Activated CD8-positive, alpha-beta memory T cell treated with anti-CD3 and anti-CD28 coated beads for 4 hours (primary cell): ENCODE data around the gene ITGA5.

ENCODE experiments used
- DNase-seq, 2 donors: peaks; one replicate each; pipeline ENCODE4 v3.0.0-alpha.2; 2020; ENCODE audit warnings: low read depth in 2 of 2

Gene ITGA5

DNA sequence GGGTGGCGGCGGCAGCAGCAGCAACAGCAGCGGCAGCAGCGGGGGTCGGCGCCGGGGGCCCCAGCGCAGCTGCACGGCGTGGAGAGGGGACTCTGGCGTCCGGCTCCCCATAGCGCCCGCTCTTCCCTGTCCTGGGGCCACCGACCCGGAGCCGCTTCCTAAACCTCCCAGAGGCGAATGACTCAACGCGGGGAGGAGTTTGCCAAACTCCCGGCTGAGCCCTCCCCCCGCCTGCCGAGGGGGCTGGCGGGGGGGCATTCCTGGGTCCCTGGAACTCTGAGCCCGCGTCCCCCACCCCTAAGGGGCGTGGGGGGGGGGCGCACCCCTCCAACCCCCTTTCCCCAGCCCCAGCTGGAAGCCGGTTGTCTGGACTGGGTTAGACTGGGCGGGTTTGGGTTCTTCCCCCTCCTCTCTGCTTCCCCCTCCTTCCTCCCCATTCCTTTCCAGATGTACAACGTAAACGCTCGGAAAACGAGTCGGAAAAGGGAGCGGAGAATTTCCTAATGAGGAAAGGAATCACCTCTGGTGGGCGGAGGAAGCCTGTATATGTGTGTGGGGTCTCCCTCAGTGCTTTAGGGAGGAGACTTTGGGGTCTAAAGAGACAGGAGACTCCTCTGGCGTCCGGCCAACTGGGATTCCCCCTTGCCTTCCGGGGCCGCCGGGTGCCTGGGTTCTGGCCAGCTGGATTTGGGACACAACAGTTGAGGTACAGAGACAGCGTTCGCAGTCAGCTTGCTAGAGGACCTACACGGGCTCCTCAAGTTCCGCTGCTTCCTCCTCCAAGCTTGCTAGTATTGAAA, at the start of gene ITGA5:
ITGA5 (minus strand) TSS at position 179 of the 800 bp plus-strand sequence; CDS start at position 111, 68 bp downstream.
- DNase-seq, result no peak

GRCh38 chr12:54465857-54466523, 46.9 kb upstream of the ITGA5 start:
- no peak for DNase-seq

DNA sequence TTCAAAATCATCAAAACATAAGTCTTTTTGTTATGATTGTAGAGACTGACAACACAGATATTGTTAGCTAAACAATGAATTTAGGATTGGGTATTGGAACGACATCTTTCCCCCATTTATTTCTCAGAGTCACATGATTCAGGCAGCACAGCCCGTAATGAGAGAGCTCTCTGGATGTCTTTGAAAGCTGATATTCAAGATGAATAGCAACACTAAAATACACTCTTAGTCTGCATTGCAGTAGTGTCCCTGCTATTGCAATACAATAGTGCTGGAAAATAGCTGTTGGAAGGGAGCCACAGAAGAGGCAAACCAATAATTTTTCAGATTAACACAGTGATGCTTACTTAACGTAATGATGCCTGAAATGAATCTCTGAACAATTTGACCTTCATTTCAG, 44.4 kb upstream of the ITGA5 start:
- DNase-seq, result no peak

- DNase-seq, result no peak
Observed at GRCh38 chr12:54463034-54463433, 44.0 kb upstream of the ITGA5 start.

DNA sequence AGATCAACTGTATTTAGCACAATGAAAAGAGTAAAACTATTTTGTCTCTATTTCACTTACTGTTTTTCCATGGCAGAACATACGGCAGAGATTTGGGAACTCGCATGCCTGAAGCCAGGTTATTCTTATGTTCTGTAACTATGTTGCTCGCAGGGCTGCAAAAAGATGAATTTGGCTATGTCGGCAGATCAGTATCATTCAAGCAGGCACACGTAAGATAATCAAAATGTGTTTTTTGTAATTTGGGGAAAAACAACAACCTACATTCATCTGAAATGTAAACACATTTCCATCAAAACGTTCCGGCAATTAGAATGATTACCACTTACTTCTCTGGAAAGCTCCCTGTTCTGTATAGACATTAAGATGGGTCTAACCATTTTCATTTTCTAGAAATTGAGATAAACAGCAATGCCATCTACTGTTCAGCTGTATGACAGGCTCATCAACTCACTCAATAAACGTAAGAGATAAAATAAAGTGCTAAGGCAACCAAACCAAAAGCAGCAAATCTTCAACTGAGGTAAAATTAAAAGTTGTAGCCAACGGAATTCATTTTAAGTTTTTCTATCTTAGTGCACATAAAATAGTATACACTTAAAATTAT, 41.4 kb upstream of the ITGA5 start:
- DNase-seq, result no peak

DNA sequence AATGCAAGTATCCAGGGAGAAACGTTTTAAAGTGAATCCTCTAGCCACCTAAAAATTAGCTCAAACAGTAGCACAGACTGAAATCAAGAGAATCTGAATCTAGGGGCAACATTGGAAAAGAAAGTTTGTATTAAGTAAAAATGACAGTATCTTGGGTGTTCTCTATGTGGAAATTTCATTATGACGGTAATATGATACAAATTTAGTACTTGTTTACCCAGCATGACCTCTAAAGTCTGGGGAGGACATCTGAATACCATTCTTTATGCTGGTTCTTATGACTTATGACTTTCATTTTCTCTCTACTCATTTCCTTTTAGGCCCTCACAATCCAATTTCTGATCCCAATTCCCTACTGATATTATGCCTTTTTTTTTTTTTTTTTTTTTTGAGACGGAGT, 40.3 kb upstream of the ITGA5 start:
- DNase-seq, result no peak

DNA sequence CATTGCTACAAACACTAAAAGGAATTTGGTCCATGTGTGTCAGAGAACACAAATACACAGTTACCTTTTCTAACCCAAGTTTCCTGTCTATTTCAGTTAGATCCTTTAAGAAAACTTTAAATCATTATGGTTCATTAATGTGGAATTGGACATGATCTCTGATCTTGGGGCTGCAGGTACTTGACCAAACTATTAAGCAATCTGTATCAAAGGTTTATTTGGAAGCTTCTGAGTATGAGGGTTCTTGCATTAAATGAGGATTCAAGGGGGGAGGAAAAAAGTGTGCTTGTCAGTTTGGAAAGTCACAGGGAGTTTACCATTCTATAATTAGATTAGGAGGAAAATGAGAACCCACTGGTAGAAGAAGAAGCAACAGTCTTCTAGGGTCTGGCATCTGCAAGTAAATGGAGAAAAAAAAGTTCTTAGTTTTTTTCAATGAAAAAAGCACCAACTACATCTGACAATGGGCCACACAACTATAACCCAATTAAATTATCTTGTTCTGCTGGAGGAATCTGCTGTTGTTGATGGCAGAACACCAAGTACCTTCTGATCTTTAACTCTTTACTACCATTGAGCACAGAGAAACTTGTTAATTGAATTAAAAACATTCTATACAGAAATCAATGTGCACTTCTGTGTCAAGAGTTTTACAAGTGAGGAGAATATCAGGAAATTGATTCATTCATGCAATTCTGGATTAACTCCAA, 36.8 kb upstream of the ITGA5 start:
- no peak for DNase-seq

GRCh38 chr12:54452628-54453027, 33.6 kb upstream of the ITGA5 start:
- DNase-seq, result no peak

GRCh38 chr12:54448344-54448743, 29.3 kb upstream of the ITGA5 start:
- DNase-seq, result no peak

DNA sequence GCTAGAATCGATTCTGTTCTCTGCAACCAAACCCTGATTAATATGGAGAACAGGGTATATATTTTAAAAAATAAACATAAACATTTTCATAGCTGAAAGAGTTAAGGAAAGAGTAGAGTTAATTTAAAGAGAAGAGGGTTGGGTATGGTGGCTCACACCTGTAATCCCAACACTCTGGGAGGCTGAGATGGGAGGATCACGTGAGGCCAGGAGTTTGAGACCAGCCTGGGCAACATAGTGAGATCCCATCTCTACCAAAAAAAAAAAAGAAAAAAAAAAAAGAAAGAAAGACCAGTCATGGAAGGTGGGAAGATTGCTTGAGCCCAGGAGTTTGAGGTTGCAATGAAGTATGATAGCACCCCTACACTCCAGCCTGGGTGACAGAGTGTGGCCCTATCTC, 28.9 kb upstream of the ITGA5 start:
- no peak for DNase-seq

DNA sequence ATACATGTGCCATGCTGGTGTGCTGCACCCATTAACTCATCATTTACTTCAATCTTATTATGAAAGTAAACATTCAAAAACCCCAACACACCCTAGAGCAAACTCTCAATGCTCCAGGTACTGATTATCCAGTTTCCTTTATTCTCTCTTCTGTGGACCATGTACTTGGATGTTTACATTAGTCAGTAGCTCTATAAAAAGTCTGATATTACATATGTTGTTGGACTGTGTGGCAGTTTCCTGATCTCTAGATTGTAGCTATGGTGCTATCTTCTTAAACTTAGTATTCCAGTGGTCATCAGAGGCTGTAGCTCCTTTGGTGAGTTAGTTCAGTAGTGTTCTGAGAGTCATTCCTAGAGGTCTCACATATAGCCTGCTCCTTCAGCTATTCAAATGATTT, 25.1 kb upstream of the ITGA5 start:
- no peak for DNase-seq

DNA sequence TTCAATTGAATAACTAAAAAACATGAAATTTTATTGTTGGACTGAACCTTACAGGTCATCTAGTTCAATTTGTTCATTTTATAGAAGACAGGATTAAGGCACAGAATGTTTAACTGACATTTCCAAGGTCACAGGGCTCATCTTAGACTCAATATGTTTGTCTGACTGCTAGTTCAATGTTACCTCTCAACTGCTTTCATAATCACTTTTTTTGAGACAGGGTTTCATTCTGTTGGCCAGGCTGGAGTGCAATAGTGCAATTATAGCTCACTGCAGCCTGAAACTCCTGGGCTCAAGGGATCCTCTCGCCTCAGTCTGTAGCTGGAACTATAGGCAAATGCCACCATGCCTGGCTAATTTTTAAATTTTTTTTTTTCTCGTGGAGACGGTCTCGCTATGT, 24.4 kb upstream of the ITGA5 start:
- DNase-seq, result no peak

DNA sequence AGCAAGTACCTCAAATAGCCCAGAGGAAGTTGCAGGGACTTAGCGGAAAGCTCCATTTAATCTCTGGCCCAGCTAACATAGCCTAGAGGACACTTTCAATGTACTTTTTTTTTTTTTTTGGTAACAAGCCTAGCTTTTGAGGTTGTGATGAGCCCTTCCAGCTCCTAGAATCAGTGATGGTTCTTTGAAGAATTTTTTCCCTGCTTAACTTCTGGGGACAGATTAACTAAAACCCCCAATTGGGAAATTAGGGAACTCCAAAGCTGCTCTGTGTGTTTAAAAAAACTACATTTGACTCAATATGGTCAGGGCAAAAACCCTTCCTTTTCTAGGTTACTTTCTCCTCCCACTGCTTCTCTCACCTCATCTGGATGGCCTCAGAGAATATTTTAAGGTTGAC, 23.9 kb upstream of the ITGA5 start:
- DNase-seq, result no peak

GRCh38 chr12:54442099-54442498, 23.0 kb upstream of the ITGA5 start:
- no peak for DNase-seq

DNA sequence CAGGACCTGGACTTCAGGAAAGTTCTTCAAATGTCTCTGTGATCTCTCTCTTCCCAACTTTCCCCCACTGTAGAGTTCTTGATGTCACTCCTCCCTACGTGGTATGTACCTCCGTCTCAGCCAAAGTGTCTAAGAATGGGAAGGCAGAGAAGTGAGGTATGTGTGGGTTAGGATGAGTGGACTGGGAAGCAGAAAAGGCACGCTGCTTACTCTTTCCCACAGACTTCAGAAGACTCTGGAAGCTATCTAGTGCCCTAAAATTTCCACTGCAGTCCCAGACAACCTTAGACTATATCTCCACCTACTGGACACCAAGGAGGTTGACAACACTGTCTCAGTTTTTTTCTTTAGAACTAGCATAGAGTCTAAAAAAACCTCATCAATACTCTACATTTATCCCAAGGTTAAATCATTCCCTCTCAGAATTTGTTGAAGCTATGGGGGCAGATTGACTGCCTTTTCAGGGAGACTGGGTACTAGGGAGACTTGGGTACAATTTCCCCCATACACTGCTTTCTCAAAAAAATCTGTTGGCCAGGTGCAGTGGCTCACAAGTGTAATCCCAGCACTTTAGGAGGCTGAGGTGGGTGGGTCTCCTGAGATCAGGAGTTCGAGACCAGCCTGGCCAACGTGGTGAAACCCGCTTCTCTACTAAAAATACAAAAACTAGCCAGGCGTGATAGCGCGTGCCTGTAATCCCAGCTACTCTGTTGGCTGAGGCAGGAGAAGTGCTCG, 20.6 kb upstream of the ITGA5 start:
- no peak for DNase-seq

GRCh38 chr12:54439096-54439495, 20.0 kb upstream of the ITGA5 start:
- DNase-seq, result no peak

DNA sequence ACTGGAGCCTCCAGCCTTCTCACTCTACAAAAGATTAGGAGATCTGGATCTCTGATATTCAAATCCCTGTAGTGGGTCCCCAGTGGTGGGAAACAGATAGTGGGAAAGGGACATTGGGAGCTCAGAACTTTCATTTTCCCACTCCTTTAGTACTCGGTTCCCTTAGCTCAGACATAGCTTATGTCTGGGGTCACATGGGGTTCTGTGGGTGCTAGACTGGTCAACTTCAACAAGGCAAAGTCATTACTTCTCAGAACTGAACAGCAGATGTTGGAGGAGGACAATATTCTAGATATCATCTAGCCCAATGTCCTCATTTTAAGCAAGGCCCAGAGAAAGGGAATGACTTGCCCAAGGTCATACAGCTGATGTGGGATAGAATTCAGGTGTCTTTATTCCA, 19.5 kb upstream of the ITGA5 start:
- no peak for DNase-seq

GRCh38 chr12:54437697-54438096, 18.6 kb upstream of the ITGA5 start:
- DNase-seq, result no peak

DNA sequence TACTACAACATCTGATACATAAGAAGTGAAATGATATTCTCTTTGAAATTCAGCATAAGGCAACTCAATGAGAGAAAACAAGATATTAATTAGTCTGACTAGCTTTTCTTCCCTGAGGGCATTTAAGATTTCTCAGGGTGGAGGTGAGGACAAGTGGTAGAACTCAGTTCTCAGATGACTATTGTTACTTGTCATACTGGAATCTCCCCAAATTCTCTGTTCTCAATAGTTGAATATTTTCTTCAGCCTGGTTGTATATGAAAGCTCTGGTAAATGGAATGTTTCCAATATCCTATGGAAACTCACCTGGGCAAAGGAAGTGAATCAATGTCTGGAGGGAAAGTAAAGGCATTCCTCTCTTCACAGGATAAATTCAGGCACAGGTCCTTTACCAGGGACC, 18.2 kb upstream of the ITGA5 start:
- DNase-seq, result no peak

GRCh38 chr12:54432815-54433164, 13.7 kb upstream of the ITGA5 start:
- DNase-seq, result no peak

GRCh38 chr12:54431911-54432814, 13.1 kb upstream of the ITGA5 start:
- no peak for DNase-seq
